Measurements from ENCODE around the gene PPEF1. TPM values are rescaled to one million over a fixed set of nuclear protein-coding genes. Genes with fewer than 3 reads are reported as not detected.

Gene PPEF1
- total RNA-seq, 2 donors from 2014 or later, result 0.15 TPM; not detected in 1

DNA sequence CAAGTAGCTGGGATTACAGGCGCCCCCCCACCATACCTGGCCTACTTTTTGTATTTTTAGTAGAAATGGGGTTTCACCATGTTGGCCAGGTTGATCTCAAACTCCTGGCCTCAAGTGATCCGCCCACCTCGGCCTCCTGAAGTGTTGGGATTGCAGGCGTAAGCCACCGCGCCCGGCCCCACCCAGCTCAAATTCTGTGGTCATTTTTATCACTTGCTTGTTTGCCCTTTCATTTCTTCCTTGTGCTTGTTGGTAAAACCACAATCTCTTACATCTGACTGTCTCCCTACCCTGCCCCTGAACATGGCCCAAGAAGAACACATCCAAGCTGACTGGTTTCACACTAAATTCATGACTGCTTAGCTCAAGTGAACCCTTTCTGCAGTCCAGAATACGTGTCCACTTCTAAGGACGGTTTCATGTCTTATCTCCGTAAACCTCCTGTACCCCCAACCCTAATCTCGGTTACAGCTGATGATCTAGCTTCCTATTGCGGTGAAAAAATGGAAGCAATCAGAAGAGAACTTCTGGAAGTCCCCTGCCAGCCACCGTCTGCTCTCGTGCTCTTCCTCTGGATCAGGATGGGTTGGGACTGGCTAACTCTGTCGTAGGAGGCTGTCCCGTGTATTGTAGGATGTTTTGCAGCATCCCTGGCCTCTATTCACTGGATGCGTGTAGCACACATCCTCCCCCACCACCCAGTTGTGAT is 30.1 kb upstream of the PPEF1 start:
- TF ChIP-seq, protein P1, sequence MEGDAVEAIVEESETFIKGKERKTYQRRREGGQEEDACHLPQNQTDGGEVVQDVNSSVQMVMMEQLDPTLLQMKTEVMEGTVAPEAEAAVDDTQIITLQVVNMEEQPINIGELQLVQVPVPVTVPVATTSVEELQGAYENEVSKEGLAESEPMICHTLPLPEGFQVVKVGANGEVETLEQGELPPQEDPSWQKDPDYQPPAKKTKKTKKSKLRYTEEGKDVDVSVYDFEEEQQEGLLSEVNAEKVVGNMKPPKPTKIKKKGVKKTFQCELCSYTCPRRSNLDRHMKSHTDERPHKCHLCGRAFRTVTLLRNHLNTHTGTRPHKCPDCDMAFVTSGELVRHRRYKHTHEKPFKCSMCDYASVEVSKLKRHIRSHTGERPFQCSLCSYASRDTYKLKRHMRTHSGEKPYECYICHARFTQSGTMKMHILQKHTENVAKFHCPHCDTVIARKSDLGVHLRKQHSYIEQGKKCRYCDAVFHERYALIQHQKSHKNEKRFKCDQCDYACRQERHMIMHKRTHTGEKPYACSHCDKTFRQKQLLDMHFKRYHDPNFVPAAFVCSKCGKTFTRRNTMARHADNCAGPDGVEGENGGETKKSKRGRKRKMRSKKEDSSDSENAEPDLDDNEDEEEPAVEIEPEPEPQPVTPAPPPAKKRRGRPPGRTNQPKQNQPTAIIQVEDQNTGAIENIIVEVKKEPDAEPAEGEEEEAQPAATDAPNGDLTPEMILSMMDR (IDR thresholded peaks at IDR 0.05), result no peak
- H3K36me3 ChIP-seq, result no peaks in the 10 kb centered on the region
- H3K27me3 ChIP-seq, result no peaks in the 10 kb centered on the region
- H3K4me3 ChIP-seq, result no peak overlapping the region
- H3K27ac ChIP-seq, result no peak overlapping the region
- no peaks in the 10 kb centered on the region for H3K9me3 ChIP-seq
- intact Hi-C loops (cut with DNase I), result loop anchor here (10.0 kb wide), 1 partner anchor 253 kb away; the partner anchor contains the start of gene CDKL5
- no peak for DNase-seq
- no peak overlapping the region for H3K9ac ChIP-seq (ENCODE audit: low read depth in 2 of 2, low read length in 2 of 2)
- H3K4me1 ChIP-seq, result no peaks in the 10 kb centered on the region

GRCh38 chrX:18681996-18682395 is 25.4 kb upstream of the PPEF1 start:
- no peaks in the 10 kb centered on the region for H3K36me3 ChIP-seq
- no peak for DNase-seq

DNA sequence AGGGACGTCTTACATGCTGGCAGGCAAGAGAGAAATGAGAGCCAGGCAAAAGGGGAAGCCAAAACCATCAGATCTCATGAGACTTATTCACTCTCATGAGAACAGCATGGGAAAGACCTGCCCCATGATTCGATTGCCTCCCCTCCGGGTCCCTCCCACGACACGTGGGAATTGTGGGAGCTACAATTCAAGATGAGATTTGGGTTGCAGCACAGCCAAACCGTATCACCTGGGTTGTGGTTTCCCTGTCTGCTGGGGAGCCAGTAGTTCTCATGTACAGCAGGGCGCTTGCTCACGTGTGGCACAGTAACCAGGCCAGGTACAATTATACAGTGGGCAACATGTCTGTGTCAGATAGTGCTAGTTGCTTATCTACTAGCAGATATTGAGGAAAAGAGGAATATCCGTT is 24.5 kb upstream of the PPEF1 start:
- Histone ChIP-seq H3K36me3 (no peaks in the 10 kb centered on the region), H3K9me3 (no peaks in the 10 kb centered on the region), H3K4me3 (no peak overlapping the region), H3K9ac (ENCODE audit: low read depth in 2 of 2, low read length in 2 of 2) (no peak overlapping the region), H3K27me3 (no peaks in the 10 kb centered on the region), H3K27ac (no peak overlapping the region), H3K4me1 (no peaks in the 10 kb centered on the region)
- TF ChIP-seq, protein P1 (IDR thresholded peaks at IDR 0.05), result no peak
- intact Hi-C loops (cut with DNase I), result no loop called here
- no peak for DNase-seq

More at GRCh38 chrX:18681996-18682395, 25.4 kb upstream of the PPEF1 start:
- no peak overlapping the region for H3K4me3 ChIP-seq
- no peaks in the 10 kb centered on the region for H3K27me3 ChIP-seq
- H3K9me3 ChIP-seq, result no peaks in the 10 kb centered on the region
- no peak overlapping the region for H3K9ac ChIP-seq (ENCODE audit: low read depth in 2 of 2, low read length in 2 of 2)
- no peak overlapping the region for H3K27ac ChIP-seq
- intact Hi-C loops (cut with DNase I), result no loop called here
- TF ChIP-seq, protein P1 (IDR thresholded peaks at IDR 0.05), result no peak
- no peaks in the 10 kb centered on the region for H3K4me1 ChIP-seq

DNA sequence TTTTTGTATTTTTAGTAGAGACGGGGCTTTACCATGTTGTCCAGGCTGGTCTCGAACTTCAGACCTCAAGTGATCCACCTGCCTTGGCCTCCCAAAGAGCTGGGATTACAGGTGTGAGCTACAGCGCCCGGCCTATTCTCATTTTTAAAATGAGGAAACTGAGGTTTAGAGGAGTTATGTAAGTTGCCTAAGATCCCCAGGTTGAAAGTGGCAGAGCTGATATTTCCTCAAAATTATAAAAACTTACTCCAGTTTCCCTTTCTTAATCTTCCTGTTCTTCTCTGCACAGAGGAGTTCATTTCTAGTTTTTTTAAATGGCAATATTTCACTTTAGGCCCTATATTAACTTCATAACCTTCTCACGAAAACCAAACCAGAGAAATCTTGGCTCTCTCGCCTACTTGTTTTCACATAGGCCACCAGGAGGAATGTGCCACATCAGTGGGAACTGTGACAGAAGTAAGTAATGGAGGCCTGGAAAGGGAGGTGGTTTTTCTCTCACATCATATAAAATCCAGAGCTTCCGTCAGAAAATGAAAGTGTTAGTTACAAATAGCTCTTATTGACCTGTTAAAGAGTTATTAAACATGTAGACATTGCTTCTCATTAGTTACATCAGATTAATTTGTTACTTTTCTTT is 19.5 kb upstream of the PPEF1 start:
- Histone ChIP-seq H3K9ac (ENCODE audit: low read depth in 2 of 2, low read length in 2 of 2) (no peak overlapping the region), H3K36me3 (no peaks in the 10 kb centered on the region), H3K27me3 (no peaks in the 10 kb centered on the region), H3K9me3 (no peaks in the 10 kb centered on the region), H3K27ac (no peak overlapping the region), H3K4me3 (no peak overlapping the region), H3K4me1 (no peaks in the 10 kb centered on the region)
- TF ChIP-seq, protein P1 (IDR thresholded peaks at IDR 0.05), result no peak
- no peak for DNase-seq
- intact Hi-C loops (cut with DNase I), result no loop called here

DNA sequence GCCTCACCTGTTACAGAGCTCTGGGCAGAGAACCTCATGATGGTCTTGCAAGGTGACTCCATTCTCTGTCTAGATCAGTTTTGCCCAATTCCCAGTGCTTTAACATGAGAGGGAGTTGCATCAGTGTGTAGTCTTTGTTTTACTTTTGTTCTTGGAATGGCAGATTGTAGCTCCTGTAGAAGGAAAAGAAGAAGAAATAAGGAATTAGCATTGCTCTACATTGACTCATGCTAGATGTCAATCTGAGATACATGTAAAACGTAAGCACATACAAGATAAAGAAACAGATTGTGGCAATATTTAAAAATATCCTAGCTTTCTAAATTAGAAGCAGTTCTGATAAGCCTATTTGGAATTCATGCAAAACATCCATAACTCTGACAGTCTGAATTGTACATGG is 16.0 kb upstream of the PPEF1 start:
- no peak overlapping the region for H3K27ac ChIP-seq
- intact Hi-C loops (cut with DNase I), result no loop called here
- no peaks in the 10 kb centered on the region for H3K9me3 ChIP-seq
- H3K4me3 ChIP-seq, result no peak overlapping the region
- H3K9ac ChIP-seq (ENCODE audit: low read depth in 2 of 2, low read length in 2 of 2), result no peak overlapping the region
- H3K4me1 ChIP-seq, result no peaks in the 10 kb centered on the region
- no peaks in the 10 kb centered on the region for H3K27me3 ChIP-seq
- no peaks in the 10 kb centered on the region for H3K36me3 ChIP-seq
- TF ChIP-seq, protein P1 (IDR thresholded peaks at IDR 0.05), result no peak
- DNase-seq, result no peak
